ENCODE results near the gene BOLA1. TPM values are rescaled to one million over a fixed set of nuclear protein-coding genes. Genes with fewer than 3 reads are reported as not detected.
"Not testable (repeated sequence)": the region's sequence is repeated elsewhere in the genome, so short reads cannot be mapped to it uniquely, and the experiment has no call there.

Gene BOLA1
- total RNA-seq, 2 donors from 2014 or later = 10.2 to 14.7 TPM

DNA sequence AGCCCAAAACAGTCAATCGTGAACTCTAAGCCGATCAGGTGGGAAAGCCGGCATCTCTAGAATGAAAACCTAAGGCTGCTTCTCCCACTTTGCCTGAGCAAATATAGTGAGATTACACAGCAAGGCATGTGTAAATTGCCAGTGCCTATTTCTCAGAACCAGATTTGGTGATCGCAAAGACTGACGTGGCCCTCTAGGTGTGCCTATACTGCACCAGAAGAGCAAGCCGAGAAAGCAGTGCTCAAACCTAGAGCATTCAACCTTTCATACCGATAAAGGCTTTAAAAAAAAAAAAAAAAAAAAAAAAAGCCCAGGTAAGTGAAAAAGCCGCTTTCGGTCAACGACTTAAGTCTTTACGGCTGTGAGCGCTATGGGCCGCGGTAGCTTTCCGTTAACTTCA lies 39.1 kb upstream of the BOLA1 start:
- WGBS, 2 experiments (ENCODE audit: insufficient coverage in 1 of 2, insufficient read length in 1 of 2) = no CpG with 5 or more reads among the region's 15 CpGs

DNA sequence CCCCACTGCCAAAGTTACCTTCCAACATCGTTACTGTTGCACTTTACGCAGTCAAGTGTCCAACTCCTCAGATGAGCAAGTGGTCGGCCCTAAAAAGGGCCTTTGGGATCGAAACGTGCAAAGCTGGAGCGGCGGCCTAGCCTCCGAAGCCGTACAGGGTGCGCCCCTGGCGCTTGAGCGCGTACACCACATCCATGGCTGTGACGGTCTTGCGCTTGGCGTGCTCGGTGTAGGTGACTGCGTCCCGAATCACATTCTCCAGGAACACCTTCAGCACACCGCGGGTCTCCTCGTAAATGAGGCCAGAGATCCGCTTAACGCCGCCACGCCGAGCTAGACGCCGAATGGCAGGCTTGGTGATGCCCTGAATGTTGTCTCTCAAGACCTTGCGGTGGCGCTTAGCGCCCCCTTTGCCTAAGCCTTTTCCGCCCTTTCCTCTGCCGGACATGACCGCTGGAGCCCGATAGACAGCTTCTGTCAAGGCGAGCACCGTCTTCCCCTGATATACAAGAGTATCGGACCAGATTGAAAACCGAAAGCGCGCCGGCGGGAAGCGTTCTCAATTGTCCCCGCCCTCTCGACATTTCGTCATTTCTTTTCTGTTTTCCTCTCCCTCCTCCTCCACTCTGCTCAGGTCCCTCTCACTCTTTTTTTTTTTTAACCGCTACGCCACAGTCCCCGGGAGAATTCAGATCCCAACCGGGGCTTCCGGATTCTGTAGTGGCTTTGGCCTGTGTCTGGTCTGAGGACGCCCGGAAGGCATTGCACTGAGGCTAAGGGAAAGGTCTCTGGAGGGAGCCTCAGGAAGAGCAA lies 38.5 kb upstream of the BOLA1 start:
- no CpG with 5 or more reads among the region's 55 CpGs for WGBS, 2 experiments (ENCODE audit: insufficient coverage in 1 of 2, insufficient read length in 1 of 2)
- H3K4me3 Mint-ChIP-seq; H3K27ac ChIP-seq (ENCODE audit: low read depth, low read length); H3K27me3 Mint-ChIP-seq (ENCODE audit: insufficient read depth); H3K27ac Mint-ChIP-seq; H3K27me3 ChIP-seq (ENCODE audit: control insufficient read depth, insufficient read depth, low read length, poor library complexity, severe bottlenecking); H3K4me1 ChIP-seq (ENCODE audit: control insufficient read depth, insufficient read depth, low read length); DNase-seq; H3K9me3 ChIP-seq (ENCODE audit: control insufficient read depth, low read length); H3K4me3 ChIP-seq (ENCODE audit: low read length); H3K36me3 Mint-ChIP-seq (ENCODE audit: low read depth); H3K36me3 ChIP-seq (ENCODE audit: control insufficient read depth, insufficient read depth, low read length); H3K9ac ChIP-seq (ENCODE audit: extremely low read depth, low read length, poor library complexity, severe bottlenecking); H3K4me1 Mint-ChIP-seq; H3K9me3 Mint-ChIP-seq: not testable (repeated sequence)

More for the DNA sequence above, 39.1 kb upstream of the BOLA1 start:
- not testable (repeated sequence) for DNase-seq; H3K9ac ChIP-seq (ENCODE audit: extremely low read depth, low read length, poor library complexity, severe bottlenecking); H3K36me3 Mint-ChIP-seq (ENCODE audit: low read depth); H3K4me3 ChIP-seq (ENCODE audit: low read length); H3K4me3 Mint-ChIP-seq; H3K9me3 ChIP-seq (ENCODE audit: control insufficient read depth, low read length); H3K27me3 Mint-ChIP-seq (ENCODE audit: insufficient read depth); H3K36me3 ChIP-seq (ENCODE audit: control insufficient read depth, insufficient read depth, low read length); H3K4me1 ChIP-seq (ENCODE audit: control insufficient read depth, insufficient read depth, low read length); H3K27ac ChIP-seq (ENCODE audit: low read depth, low read length); H3K4me1 Mint-ChIP-seq; H3K27ac Mint-ChIP-seq; H3K9me3 Mint-ChIP-seq; H3K27me3 ChIP-seq (ENCODE audit: control insufficient read depth, insufficient read depth, low read length, poor library complexity, severe bottlenecking)

DNA sequence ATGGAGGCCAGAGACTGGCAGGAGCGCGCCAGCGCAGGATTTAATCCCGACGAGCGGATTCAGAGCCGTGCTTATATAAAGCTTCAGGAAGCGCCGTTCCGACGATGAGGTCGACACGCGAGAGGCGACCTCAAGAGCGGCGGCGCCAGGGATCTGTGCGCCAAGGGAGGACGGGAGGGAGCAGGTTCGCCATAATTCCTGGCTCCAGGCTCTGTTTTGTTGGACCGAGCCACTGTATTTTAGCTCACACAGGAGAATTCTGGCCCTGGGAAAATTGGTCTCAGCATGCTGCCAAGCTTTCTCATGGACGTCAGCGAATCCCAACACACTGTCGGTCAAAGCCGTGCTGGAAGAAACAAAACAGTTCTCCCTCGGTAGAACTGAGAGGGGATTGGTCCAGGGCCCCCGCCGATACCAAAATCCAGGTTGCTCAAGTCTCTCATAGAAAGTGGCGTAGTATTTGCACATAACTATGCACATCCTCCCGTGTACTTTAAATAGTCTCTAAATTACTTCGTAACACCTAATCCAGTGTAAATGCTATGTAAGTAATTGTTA lies 37.8 kb upstream of the BOLA1 start:
- not testable (repeated sequence) for H3K9ac ChIP-seq (ENCODE audit: extremely low read depth, low read length, poor library complexity, severe bottlenecking); H3K4me1 Mint-ChIP-seq; H3K4me3 Mint-ChIP-seq; H3K9me3 Mint-ChIP-seq; H3K36me3 ChIP-seq (ENCODE audit: control insufficient read depth, insufficient read depth, low read length); DNase-seq; H3K4me3 ChIP-seq (ENCODE audit: low read length); H3K36me3 Mint-ChIP-seq (ENCODE audit: low read depth); H3K27ac Mint-ChIP-seq; H3K9me3 ChIP-seq (ENCODE audit: control insufficient read depth, low read length); H3K27me3 Mint-ChIP-seq (ENCODE audit: insufficient read depth); H3K27ac ChIP-seq (ENCODE audit: low read depth, low read length); H3K27me3 ChIP-seq (ENCODE audit: control insufficient read depth, insufficient read depth, low read length, poor library complexity, severe bottlenecking); H3K4me1 ChIP-seq (ENCODE audit: control insufficient read depth, insufficient read depth, low read length)
- WGBS, 2 experiments (ENCODE audit: insufficient coverage in 1 of 2, insufficient read length in 1 of 2) = no CpG with 5 or more reads among the region's 32 CpGs

DNA sequence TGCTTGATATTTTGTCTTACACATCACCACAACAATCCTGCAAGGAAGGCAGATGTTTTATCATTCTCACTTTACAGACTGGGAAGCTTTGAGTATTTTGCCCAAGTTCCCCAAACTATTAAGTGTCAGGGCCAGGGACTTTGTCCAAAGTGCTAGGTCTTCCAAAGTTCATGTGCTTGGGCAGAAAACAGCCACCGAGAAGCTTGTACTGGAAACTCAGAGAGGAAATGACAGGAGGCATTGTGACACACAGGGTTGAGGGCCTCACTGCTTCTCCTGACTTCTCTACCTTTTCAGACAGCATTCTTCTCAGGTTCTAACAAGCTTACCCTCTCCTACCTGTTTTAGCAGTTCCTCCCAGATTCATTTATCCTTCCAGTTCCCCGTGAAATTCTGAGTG lies 32.5 kb upstream of the BOLA1 start:
- H3K4me1 Mint-ChIP-seq; H3K36me3 ChIP-seq (ENCODE audit: control insufficient read depth, insufficient read depth, low read length); H3K9ac ChIP-seq (ENCODE audit: extremely low read depth, low read length, poor library complexity, severe bottlenecking); H3K9me3 Mint-ChIP-seq; H3K27me3 Mint-ChIP-seq (ENCODE audit: insufficient read depth); H3K27ac Mint-ChIP-seq; H3K4me3 Mint-ChIP-seq; H3K4me1 ChIP-seq (ENCODE audit: control insufficient read depth, insufficient read depth, low read length); H3K27me3 ChIP-seq (ENCODE audit: control insufficient read depth, insufficient read depth, low read length, poor library complexity, severe bottlenecking); H3K27ac ChIP-seq (ENCODE audit: low read depth, low read length); DNase-seq; H3K36me3 Mint-ChIP-seq (ENCODE audit: low read depth); H3K9me3 ChIP-seq (ENCODE audit: control insufficient read depth, low read length); H3K4me3 ChIP-seq (ENCODE audit: low read length): not testable (repeated sequence)
- WGBS, 2 experiments (ENCODE audit: insufficient coverage in 1 of 2, insufficient read length in 1 of 2) = no CpG with 5 or more reads among the region's 2 CpGs

DNA sequence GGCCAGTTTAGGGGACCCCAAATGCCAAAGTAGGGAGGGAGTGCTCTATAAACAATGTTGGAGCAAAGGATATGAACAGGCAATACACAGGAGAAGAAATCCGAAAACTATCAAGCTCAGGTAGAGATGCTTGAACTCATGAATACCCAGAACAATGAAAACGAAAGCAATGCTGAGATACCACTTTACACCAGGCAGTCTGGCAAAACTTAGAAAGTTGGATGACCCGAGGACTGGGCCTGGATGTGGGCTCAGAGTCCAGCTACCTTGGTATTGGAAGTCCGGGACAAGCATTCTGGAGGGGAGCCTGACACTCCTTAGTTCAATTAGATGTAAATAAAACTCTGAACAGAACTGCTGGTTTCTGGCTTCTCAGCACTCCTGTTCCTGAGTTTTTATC lies 26.3 kb upstream of the BOLA1 start:
- H3K27me3 ChIP-seq (ENCODE audit: control insufficient read depth, insufficient read depth, low read length, poor library complexity, severe bottlenecking); H3K4me3 ChIP-seq (ENCODE audit: low read length); H3K4me3 Mint-ChIP-seq; DNase-seq; H3K9me3 Mint-ChIP-seq; H3K4me1 ChIP-seq (ENCODE audit: control insufficient read depth, insufficient read depth, low read length); H3K4me1 Mint-ChIP-seq; H3K27ac Mint-ChIP-seq; H3K9ac ChIP-seq (ENCODE audit: extremely low read depth, low read length, poor library complexity, severe bottlenecking); H3K36me3 ChIP-seq (ENCODE audit: control insufficient read depth, insufficient read depth, low read length); H3K27ac ChIP-seq (ENCODE audit: low read depth, low read length); H3K27me3 Mint-ChIP-seq (ENCODE audit: insufficient read depth); H3K36me3 Mint-ChIP-seq (ENCODE audit: low read depth); H3K9me3 ChIP-seq (ENCODE audit: control insufficient read depth, low read length): not testable (repeated sequence)
- no CpG with 5 or more reads among the region's 4 CpGs for WGBS, 2 experiments (ENCODE audit: insufficient coverage in 1 of 2, insufficient read length in 1 of 2)

Measured in endodermal cell (in vitro differentiated cells).